Lung (tissue), 16 donors: ENCODE data around the gene EIF3K. TPM values are rescaled to one million over a fixed set of nuclear protein-coding genes. Genes with fewer than 3 reads are reported as not detected.

ENCODE experiments used
- ATAC-seq: fragments of 200-7000 bp; cut with Tn5 transposase; one replicate; pipeline ENCODE4 v1.9.1; 2020; ENCODE audit warnings: moderate number of reproducible peaks; ENCODE audit not compliant: insufficient read depth, low FRiP score
- DNase-seq, 3 donors: peaks; one replicate each; pipeline ENCODE4 v3.0.0-alpha.2; 2013 to 2017
- H3K27ac ChIP-seq, 2 donors: one replicate each; pipeline ENCODE4 v1.5.1; 2013; ENCODE audit warnings: mild to moderate bottlenecking in 2 of 2, moderate library complexity in 2 of 2, control low read depth in 1 of 2, inconsistent platforms in 1 of 2, low read depth in 1 of 2, low read length in 1 of 2
- H3K27me3 ChIP-seq, 3 donors: one replicate each; pipeline ENCODE4 v1.5.1; 2013; ENCODE audit warnings: low read length in 2 of 3; ENCODE audit not compliant: control insufficient read depth in 3 of 3, insufficient read depth in 3 of 3
- H3K36me3 ChIP-seq, 4 donors: one replicate each; pipeline ENCODE4 v1.5.1; 2013; ENCODE audit warnings: low read length in 4 of 4, mild to moderate bottlenecking in 1 of 4, moderate library complexity in 1 of 4; ENCODE audit not compliant: control insufficient read depth in 4 of 4, insufficient read depth in 4 of 4
- H3K4me1 ChIP-seq, 5 donors: one replicate each; pipeline ENCODE4 v1.5.1; 2013; ENCODE audit warnings: low read length in 5 of 5, mild to moderate bottlenecking in 2 of 5, moderate library complexity in 1 of 5; ENCODE audit not compliant: control insufficient read depth in 5 of 5, insufficient read depth in 5 of 5
- H3K4me3 ChIP-seq: one replicate; pipeline ENCODE4 v1.5.1; 2013; ENCODE audit warnings: mild to moderate bottlenecking, control low read depth, moderate library complexity
- H3K9ac ChIP-seq, 2 donors: one replicate each; pipeline ENCODE4 v1.5.1; 2013; ENCODE audit warnings: low read length in 2 of 2, control low read depth in 1 of 2; ENCODE audit not compliant: insufficient read depth in 1 of 2
- H3K9me3 ChIP-seq, 4 donors: one replicate each; pipeline ENCODE4 v1.5.1; 2013; ENCODE audit warnings: low read length in 3 of 4, mild to moderate bottlenecking in 1 of 4, moderate library complexity in 1 of 4; ENCODE audit not compliant: control insufficient read depth in 4 of 4, insufficient read depth in 3 of 4
- WGBS, 2 donors: extraction: QIAGEN DNeasy Blood & Tissue Kit; methylation state at CpG; one replicate each; pipeline ENCODE4 v1.1.7; 2013; 5-methylcytosine and 5-hydroxymethylcytosine counted together
- long read RNA-seq, 5 donors: transcript quantifications; one replicate each; lab custom pipeline, GENCODE V29; 2026
- polyA plus RNA-seq, 2 donors: library from polyadenylated mRNA; stranded (reverse); fragments of 200-250 nt; gene quantifications; one replicate each; pipeline ENCODE4 v1.2.1, GENCODE V29; 2013
- total RNA-seq, 2 donors: library from RNA; depleted of rRNA in 1 of 2; stranded (reverse); fragments of >200 nt in 1 of 2; gene quantifications; one replicate each; pipeline ENCODE4 v1.2.1, GENCODE V29; 2014 to 2021
- TF ChIP-seq, protein P1 (sequence below): IDR thresholded peaks from 2 replicates; pipeline ENCODE4 v1.5.1; 2012; ENCODE audit warnings: mild to moderate bottlenecking; ENCODE audit errors: control extremely low read depth, extremely low read depth
- donor health status: control.
- donor health status: control.
- donor health status: Bipolar disorder and iron deficiency.
- donor health status: healthy.
- donor health status: DM: yes; HTN: yes; CAD: no.

The EIF3K gene, protein sequence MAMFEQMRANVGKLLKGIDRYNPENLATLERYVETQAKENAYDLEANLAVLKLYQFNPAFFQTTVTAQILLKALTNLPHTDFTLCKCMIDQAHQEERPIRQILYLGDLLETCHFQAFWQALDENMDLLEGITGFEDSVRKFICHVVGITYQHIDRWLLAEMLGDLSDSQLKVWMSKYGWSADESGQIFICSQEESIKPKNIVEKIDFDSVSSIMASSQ
- total RNA-seq, result 100 to 1,000 TPM; 142 to 243 TPM
- polyA plus RNA-seq, result 100 to 1,000 TPM; 266 to 344 TPM
- long read RNA-seq, donor 1, transcript EIF3K-203 (7 exons, 1,327 nt), result minor isoform, 8 of 180 reads
- long read RNA-seq, donor 1, transcript EIF3K-205 (4 exons, 667 nt), result minor isoform, 5 of 180 reads
- long read RNA-seq, donor 1, transcript EIF3K-201 (8 exons, 864 nt), result major isoform, 107 of 180 reads
- long read RNA-seq, donor 1, partial matches to known transcripts, result 46 of 180 reads
- long read RNA-seq, donor 1, other reads (novel, unspliced or antisense), result 7 of 180 reads
- long read RNA-seq, donor 2, transcript EIF3K-201 (8 exons, 864 nt), result major isoform, 63 of 89 reads
- long read RNA-seq, donor 2, transcript EIF3K-203 (7 exons, 1,327 nt), result minor isoform, 7 of 89 reads
- long read RNA-seq, donor 2, partial matches to known transcripts, result 16 of 89 reads
- long read RNA-seq, donor 2, other reads (novel, unspliced or antisense), result 0 of 89 reads
- long read RNA-seq, donor 3, transcript EIF3K-201 (8 exons, 864 nt), result major isoform, 63 of 98 reads
- long read RNA-seq, donor 3, partial matches to known transcripts, result 21 of 98 reads
- long read RNA-seq, donor 3, other reads (novel, unspliced or antisense), result 6 of 98 reads
- long read RNA-seq, donor 4, transcript EIF3K-201 (8 exons, 864 nt), result major isoform, 62 of 99 reads
- long read RNA-seq, donor 4, partial matches to known transcripts, result 26 of 99 reads
- long read RNA-seq, donor 4, other reads (novel, unspliced or antisense), result 0 of 99 reads
- long read RNA-seq, donor 5, transcript EIF3K-203 (7 exons, 1,327 nt), result minor isoform, 6 of 197 reads
- long read RNA-seq, donor 5, transcript EIF3K-211 (7 exons, 670 nt), result minor isoform, 10 of 197 reads
- long read RNA-seq, donor 5, transcript EIF3K-201 (8 exons, 864 nt), result major isoform, 132 of 197 reads
- long read RNA-seq, donor 5, transcript EIF3K-205 (4 exons, 667 nt), result minor isoform, 5 of 197 reads
- long read RNA-seq, donor 5, partial matches to known transcripts, result 32 of 197 reads
- long read RNA-seq, donor 5, other reads (novel, unspliced or antisense), result 6 of 197 reads

DNA sequence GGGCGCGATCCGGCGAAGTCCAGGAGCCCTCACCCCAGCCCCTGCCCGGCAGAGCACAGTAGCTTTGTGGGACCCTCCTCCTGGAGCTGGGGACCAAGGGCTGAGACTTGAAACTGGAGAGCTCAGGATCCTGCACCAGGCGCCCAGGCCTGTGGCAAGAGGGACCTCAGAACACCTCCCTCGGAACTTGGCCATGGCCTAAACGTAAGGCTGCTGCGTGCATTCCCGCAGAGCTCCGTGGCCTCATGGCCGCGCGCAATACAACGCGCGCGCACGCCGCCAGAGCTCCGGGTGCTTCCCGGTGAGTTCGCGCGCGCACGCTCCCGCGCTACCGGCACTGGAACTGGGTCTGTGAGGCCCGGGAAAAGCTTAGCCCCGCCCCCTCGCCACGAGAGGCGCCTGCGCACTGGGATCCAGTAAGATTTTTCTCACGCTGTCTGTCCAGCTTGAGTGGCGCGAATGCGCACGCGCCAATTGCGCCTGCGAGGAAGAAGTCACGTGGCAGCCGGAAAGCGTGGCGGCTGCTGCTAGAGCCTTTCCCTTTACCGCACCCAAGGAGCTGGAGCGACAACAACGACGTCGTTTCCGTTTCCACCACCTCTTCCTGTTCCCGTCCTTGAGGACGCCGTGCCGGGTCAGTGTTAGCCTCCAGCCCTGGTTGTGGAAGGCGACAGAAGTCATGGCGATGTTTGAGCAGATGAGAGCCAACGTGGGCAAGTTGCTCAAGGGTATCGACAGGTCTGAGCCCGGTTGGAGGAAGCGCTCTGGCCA lies at the start of gene EIF3K:
Gene EIF3K (plus strand): TSS at position 599 of the 771 bp plus-strand sequence. CDS start 81 bp downstream, at position 680.
- Histone ChIP-seq H3K27me3 (no peaks in the 10 kb centered on the region), H3K4me1 (peaks cover 6 to 18% (median 15%) of the 10 kb centered on the region in 5 donors), H3K4me3 (peak within 1 kb of the TSS; percentile 91), H3K36me3 (peaks cover 8 to 21% (median 15%) of the 10 kb centered on the region in 4 donors), H3K9me3 (no peaks in the 10 kb centered on the region), H3K9ac (peak within 1 kb of the TSS; percentile 86 to 90), H3K27ac (peak within 1 kb of the TSS; percentile 81 to 96)
- DNase-seq, result peak; percentile 99 to 100 (median 99)
- WGBS, 2 donors, result 1% methylated on average over 59 to 64 of the region's 64 CpGs
- peak; percentile 91 for ATAC-seq
- TF ChIP-seq, protein P1, sequence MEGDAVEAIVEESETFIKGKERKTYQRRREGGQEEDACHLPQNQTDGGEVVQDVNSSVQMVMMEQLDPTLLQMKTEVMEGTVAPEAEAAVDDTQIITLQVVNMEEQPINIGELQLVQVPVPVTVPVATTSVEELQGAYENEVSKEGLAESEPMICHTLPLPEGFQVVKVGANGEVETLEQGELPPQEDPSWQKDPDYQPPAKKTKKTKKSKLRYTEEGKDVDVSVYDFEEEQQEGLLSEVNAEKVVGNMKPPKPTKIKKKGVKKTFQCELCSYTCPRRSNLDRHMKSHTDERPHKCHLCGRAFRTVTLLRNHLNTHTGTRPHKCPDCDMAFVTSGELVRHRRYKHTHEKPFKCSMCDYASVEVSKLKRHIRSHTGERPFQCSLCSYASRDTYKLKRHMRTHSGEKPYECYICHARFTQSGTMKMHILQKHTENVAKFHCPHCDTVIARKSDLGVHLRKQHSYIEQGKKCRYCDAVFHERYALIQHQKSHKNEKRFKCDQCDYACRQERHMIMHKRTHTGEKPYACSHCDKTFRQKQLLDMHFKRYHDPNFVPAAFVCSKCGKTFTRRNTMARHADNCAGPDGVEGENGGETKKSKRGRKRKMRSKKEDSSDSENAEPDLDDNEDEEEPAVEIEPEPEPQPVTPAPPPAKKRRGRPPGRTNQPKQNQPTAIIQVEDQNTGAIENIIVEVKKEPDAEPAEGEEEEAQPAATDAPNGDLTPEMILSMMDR, result no peak

DNA sequence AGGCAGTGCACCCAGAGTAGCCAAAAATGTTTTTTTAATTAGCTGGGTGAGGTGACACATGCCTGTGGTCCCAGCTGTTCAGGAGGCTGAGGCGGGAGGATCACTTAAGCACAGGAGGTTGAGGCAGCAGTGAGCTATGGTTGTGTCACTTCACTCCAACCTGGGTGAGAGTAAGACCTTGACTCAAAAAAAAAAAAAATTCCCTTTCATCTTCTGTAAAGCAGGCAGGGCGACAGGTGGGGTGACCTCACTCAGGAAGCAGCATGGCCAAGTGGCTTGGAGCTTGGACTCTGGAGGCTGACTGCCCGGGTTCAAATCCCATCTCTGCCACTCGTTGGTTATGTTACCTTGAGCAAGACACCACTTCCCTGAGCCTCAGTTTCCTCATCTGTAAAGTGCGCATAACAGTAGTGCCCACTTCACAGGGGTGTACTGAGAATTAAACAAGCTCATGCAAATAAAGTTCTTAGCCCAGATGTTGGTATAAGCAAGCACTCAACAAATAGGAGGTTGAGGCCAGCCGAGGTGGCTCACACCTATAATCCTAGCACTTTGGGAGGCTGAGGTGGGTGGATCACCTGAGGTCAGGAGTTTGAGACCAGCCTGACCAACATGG lies 49.5 kb upstream of the EIF3K start:
- H3K4me1 ChIP-seq, result peaks cover 0 to 5% (median 0%) of the 10 kb centered on the region in 5 donors
- TF ChIP-seq, protein P1, result no peak
- H3K9ac ChIP-seq, result no peak overlapping the region
- WGBS, 2 donors, result 82 to 86% methylated on average over 6 of the region's 6 CpGs
- ATAC-seq (no peak), DNase-seq (no peak)
- H3K27ac ChIP-seq, result no peak overlapping the region
- H3K9me3 ChIP-seq, result no peaks in the 10 kb centered on the region
- H3K4me3 ChIP-seq, result no peak overlapping the region
- peaks cover 0 to 12% (median 7%) of the 10 kb centered on the region in 3 donors for H3K27me3 ChIP-seq
- H3K36me3 ChIP-seq, result no peaks in the 10 kb centered on the region

GRCh38 chr19:38571682-38572081 lies 47.3 kb upstream of the EIF3K start:
- Histone ChIP-seq H3K4me1 (no peaks in the 10 kb centered on the region), H3K4me3 (no peak overlapping the region), H3K36me3 (no peaks in the 10 kb centered on the region), H3K27ac (no peak overlapping the region), H3K27me3 (peaks cover 0 to under 1% (median 0%) of the 10 kb centered on the region in 3 donors), H3K9ac (no peak overlapping the region), H3K9me3 (no peaks in the 10 kb centered on the region)
- TF ChIP-seq, protein P1, result no peak
- DNase-seq (no peak), ATAC-seq (no peak)
- WGBS, 2 donors, result 89 to 92% methylated on average over 2 of the region's 2 CpGs
